Caco-2 (cell line): ENCODE data around the gene BIRC5. TPM values are rescaled to one million over a fixed set of nuclear protein-coding genes. Genes with fewer than 3 reads are reported as not detected.

Source experiments
- BruUV-seq: library from RNA; stranded (reverse); fragments of 400-500 nt; replicated peaks from 2 replicates; lab custom pipeline; 2021; lab: Mats Ljungman, UMichigan
- CTCF ChIA-PET: fragments of 300-600 bp; sonication (Branson Sonifier 250); formaldehyde crosslinking; loops from one replicate; lab custom pipeline; 2022; ENCODE audit warnings: antibody characterized with exemption; lab: Charles Lee
- POLR2A ChIA-PET: fragments of 300-600 bp; sonication (Branson Sonifier 250); formaldehyde crosslinking; loops from one replicate; lab custom pipeline; 2022; ENCODE audit warnings: antibody characterized with exemption; lab: Charles Lee
- DNase-seq, 2 experiments: peaks; one replicate each; pipeline versions ENCODE4 v3.0.0 to v3.0.0-alpha.2; 2020 to 2022
- H3K27me3 ChIP-seq: replicated peaks from 2 replicates; pipeline ENCODE4 v1.6.0; 2011; ENCODE audit warnings: low read length; ENCODE audit not compliant: control insufficient read depth, insufficient read depth
- H3K36me3 ChIP-seq: 2 replicates; pipeline ENCODE4 v1.5.1; 2011; ENCODE audit warnings: low read length; ENCODE audit not compliant: control insufficient read depth, insufficient read depth
- H3K4me1 ChIP-seq: fragments of 250-450 bp; sonication (Bioruptor Pico); 2 replicates; pipeline ENCODE4 v1.5.1; 2020; ENCODE audit warnings: mild to moderate bottlenecking
- H3K4me3 ChIP-seq: 2 replicates; pipeline ENCODE4 v1.5.1; 2011; ENCODE audit warnings: low read depth, mild to moderate bottlenecking, control low read depth, low read length
- H3K9me3 ChIP-seq: fragments of 250-450 bp; sonication (Bioruptor Pico); 2 replicates; pipeline ENCODE4 v1.5.1; 2020; ENCODE audit warnings: mild to moderate bottlenecking, moderate library complexity
- H3K27ac Mint-ChIP-seq: one replicate; pipeline ENCODE4 v1.8.0; 2022; ENCODE audit warnings: mixed read lengths; ENCODE audit not compliant: unreplicated experiment
- H3K27me3 Mint-ChIP-seq: one replicate; pipeline ENCODE4 v1.8.0; 2022; ENCODE audit warnings: mixed read lengths; ENCODE audit not compliant: insufficient read depth, unreplicated experiment
- H3K36me3 Mint-ChIP-seq: one replicate; pipeline ENCODE4 v1.8.0; 2022; ENCODE audit warnings: mild to moderate bottlenecking, mixed read lengths; ENCODE audit not compliant: insufficient read depth, unreplicated experiment
- H3K4me1 Mint-ChIP-seq: one replicate; pipeline ENCODE4 v1.8.0; 2022; ENCODE audit warnings: low read depth, mixed read lengths; ENCODE audit not compliant: unreplicated experiment
- H3K4me3 Mint-ChIP-seq: one replicate; pipeline ENCODE4 v1.8.0; 2022; ENCODE audit warnings: mild to moderate bottlenecking, moderate library complexity, mixed read lengths; ENCODE audit not compliant: unreplicated experiment
- H3K9me3 Mint-ChIP-seq: one replicate; pipeline ENCODE4 v1.8.0; 2022; ENCODE audit warnings: mixed read lengths; ENCODE audit not compliant: unreplicated experiment
- intact Hi-C: fragments of 100-400 bp; cut with micrococcal nuclease; formaldehyde crosslinking; loops from one replicate; pipeline ENCODE4 v1.10.0; 2022; ENCODE audit not compliant: unreplicated experiment
- total RNA-seq: library from RNA; stranded (reverse); gene quantifications from 2 replicates; pipeline ENCODE4 v1.2.3, GENCODE V29; 2022
- TF ChIP-seq, protein P1 (sequence below), 2 experiments: fragments of 200-600 bp in 1 of 2; IDR thresholded peaks; 1 replicate in 1 of 2; 2 replicates in 1 of 2; pipeline versions ENCODE4 v1.5.1 to v1.8.0; 2011 to 2022; ENCODE audit warnings: antibody characterized with exemption in 1 of 2, control low read depth in 1 of 2, inconsistent platforms in 1 of 2, low read depth in 1 of 2, low read length in 1 of 2, mild to moderate bottlenecking in 1 of 2, moderate library complexity in 1 of 2; ENCODE audit not compliant: insufficient read depth in 1 of 2, severe bottlenecking in 1 of 2, unreplicated experiment in 1 of 2

BIRC5 gene
- total RNA-seq, 1 experiment from 2014 or later: 88.8 TPM

GRCh38 chr17:78184868-78185267 lies 29.2 kb upstream of the BIRC5 start:
- intact Hi-C loops: loop anchor here (5.0 kb wide), 2 partner anchors 58 to 237 kb away; partner anchors contain the start of gene TMC6
- POLR2A ChIA-PET: interaction anchor here (3.1 kb wide), 1 partner anchor 16 kb away, joined by 12 read pairs; the partner anchor contains the start of gene SYNGR2
- Histone ChIP-seq H3K36me3 (no peaks in the 10 kb centered on the region; the same call in 1 of the 2 replicates), H3K4me1 (peaks cover 15% of the 10 kb centered on the region), H3K9me3 (no peaks in the 10 kb centered on the region), H3K27me3 (no peaks in the 10 kb centered on the region), H3K4me3 (no peak overlapping the region)
- no peak for DNase-seq
- no peaks in the 10 kb centered on the region for H3K27me3 Mint-ChIP-seq
- CTCF ChIA-PET: interaction anchor here (2.8 kb wide), 1 partner anchor 14 kb away, joined by 17 read pairs; no protein-coding TSS in a partner anchor
- H3K4me3 Mint-ChIP-seq: peak overlapping the region; percentile 72
- no TSS peak for BruUV-seq
- peaks cover 22% of the 10 kb centered on the region for H3K4me1 Mint-ChIP-seq
- H3K36me3 Mint-ChIP-seq: peaks cover 80% of the 10 kb centered on the region
- H3K27ac Mint-ChIP-seq: peak overlapping the region; percentile 70
- TF ChIP-seq, protein P1, sequence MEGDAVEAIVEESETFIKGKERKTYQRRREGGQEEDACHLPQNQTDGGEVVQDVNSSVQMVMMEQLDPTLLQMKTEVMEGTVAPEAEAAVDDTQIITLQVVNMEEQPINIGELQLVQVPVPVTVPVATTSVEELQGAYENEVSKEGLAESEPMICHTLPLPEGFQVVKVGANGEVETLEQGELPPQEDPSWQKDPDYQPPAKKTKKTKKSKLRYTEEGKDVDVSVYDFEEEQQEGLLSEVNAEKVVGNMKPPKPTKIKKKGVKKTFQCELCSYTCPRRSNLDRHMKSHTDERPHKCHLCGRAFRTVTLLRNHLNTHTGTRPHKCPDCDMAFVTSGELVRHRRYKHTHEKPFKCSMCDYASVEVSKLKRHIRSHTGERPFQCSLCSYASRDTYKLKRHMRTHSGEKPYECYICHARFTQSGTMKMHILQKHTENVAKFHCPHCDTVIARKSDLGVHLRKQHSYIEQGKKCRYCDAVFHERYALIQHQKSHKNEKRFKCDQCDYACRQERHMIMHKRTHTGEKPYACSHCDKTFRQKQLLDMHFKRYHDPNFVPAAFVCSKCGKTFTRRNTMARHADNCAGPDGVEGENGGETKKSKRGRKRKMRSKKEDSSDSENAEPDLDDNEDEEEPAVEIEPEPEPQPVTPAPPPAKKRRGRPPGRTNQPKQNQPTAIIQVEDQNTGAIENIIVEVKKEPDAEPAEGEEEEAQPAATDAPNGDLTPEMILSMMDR (IDR thresholded peaks at IDR 0.05; ENCODE audit: insufficient read depth in 1 of 2, low read depth in 1 of 2, low read length in 1 of 2, severe bottlenecking in 1 of 2, unreplicated experiment in 1 of 2): no peak
- H3K9me3 Mint-ChIP-seq: no peaks in the 10 kb centered on the region

- H3K27me3 ChIP-seq: no peaks in the 10 kb centered on the region
- Mint-ChIP-seq H3K27me3 (no peaks in the 10 kb centered on the region), H3K36me3 (peaks cover 80% of the 10 kb centered on the region), H3K4me1 (peaks cover 22% of the 10 kb centered on the region), H3K4me3 (peak overlapping the region; percentile 72), H3K27ac (peak overlapping the region; percentile 75), H3K9me3 (no peaks in the 10 kb centered on the region)
- intact Hi-C loops: loop anchor here (2.0 to 5.0 kb wide), 3 partner anchors 17 to 236 kb away; partner anchors contain the start of genes SYNGR2 and TMC6
- H3K9me3 ChIP-seq: no peaks in the 10 kb centered on the region
- CTCF ChIA-PET: interaction anchor here (0.6 to 2.8 kb wide), 15 partner anchors 9 to 235 kb away, joined by 3 to 17 read pairs (median 6); partner anchors contain the start of gene BIRC5
- TSS peak; percentile 25 for BruUV-seq
- H3K4me1 ChIP-seq: peaks cover 15% of the 10 kb centered on the region
- TF ChIP-seq, protein P1 (IDR thresholded peaks at IDR 0.05; ENCODE audit: insufficient read depth in 1 of 2, low read depth in 1 of 2, low read length in 1 of 2, severe bottlenecking in 1 of 2, unreplicated experiment in 1 of 2): no peak
- no peaks in the 10 kb centered on the region; the same call in 1 of the 2 replicates for H3K36me3 ChIP-seq
- H3K4me3 ChIP-seq: peak overlapping the region; percentile 87
- DNase-seq: no peak
- POLR2A ChIA-PET: interaction anchor here (0.5 to 3.1 kb wide), 19 partner anchors 8 to 235 kb away, joined by 3 to 16 read pairs (median 5); partner anchors contain the start of gene SYNGR2
These were observed 27.9 kb upstream of the BIRC5 start for GRCh38 chr17:78185981-78186691.
